Activated CD4-positive, alpha-beta T cell treated with anti-CD3 and anti-CD28 coated beads, Interleukin-2, amount 50 U/mL, for 4 hours (primary cell): ENCODE measurements around the gene RARRES2.
"Not testable (repeated sequence)": the region's sequence is repeated elsewhere in the genome, so short reads cannot be mapped to it uniquely, and the experiment has no call there.

ENCODE experiments used
- DNase-seq, 2 experiments: peaks; one replicate each; pipeline ENCODE4 v3.0.0-alpha.2; 2020

RARRES2 gene

GRCh38 chr7:150313870-150314269 lies 27.6 kb downstream of the RARRES2 start:
- no peak for DNase-seq

DNA sequence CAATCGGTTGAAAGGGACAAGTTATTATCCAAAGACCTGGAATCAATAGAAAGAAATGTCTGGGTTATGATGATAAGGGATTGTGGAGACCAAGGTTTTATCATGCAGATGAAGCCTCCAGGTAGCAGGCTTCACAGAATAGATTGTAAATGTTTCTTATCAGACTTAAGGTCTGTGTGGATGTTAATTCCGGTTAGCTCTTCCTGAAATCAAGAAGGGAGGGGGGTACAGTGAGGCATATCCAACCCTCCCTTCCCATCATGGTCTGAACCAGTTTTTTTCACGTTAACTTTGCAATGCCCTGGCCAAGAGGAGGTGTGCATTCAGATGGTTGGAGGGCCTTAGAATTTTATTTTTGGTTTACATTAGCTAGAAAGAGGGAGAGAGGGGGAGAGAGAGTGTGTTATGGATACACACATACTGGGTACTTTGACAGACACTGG lies 28.0 kb downstream of the RARRES2 start:
- DNase-seq: no peak

- not testable (repeated sequence) for DNase-seq
Observed at GRCh38 chr7:150312649-150313366, 28.6 kb downstream of the RARRES2 start.

GRCh38 chr7:150311711-150312110 lies 29.7 kb downstream of the RARRES2 start:
- DNase-seq: no peak

- DNase-seq: no peak
Observed at GRCh38 chr7:150311146-150311545, 30.3 kb downstream of the RARRES2 start.

DNA sequence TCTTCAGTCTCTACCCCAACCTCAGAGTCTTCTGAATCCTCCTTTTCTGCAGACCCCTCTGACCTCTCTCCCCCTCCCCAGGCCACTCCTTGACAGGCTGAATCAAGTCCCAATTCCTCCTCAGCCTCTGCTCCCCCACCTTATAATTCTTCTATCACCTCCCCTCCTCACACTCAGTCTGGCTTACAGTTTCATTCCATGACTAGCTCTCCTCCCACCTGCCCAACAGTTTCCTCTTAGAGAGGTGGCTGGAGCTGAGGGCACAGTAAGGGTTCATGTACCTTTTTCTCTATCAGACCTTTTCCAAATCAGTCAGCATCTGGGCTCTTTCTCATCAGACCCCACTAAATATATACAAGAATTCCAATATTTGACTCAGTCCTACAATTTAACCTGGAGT lies 32.9 kb downstream of the RARRES2 start:
- DNase-seq: no peak

DNA sequence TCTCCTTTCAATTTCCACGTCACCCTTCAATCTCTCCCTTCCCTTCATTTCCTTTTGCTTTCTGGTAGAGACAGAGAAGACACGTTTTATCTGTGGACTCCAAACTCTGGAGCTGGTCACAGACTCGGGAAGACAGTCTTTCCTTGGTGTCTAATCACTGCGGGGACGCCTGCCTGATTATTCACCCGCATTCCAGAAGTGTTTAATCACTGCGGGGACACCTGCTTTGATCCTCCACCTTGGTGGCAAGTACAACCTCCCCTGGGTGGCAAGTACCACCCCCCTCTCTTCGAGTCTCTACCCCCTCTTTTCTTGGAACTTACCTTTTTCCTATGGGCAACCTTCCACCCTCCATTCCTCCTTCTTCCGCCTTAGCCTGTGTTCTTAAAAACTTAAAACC lies 33.5 kb downstream of the RARRES2 start:
- DNase-seq: no peak

GRCh38 chr7:150307129-150307528 lies 34.3 kb downstream of the RARRES2 start:
- DNase-seq: no peak

DNA sequence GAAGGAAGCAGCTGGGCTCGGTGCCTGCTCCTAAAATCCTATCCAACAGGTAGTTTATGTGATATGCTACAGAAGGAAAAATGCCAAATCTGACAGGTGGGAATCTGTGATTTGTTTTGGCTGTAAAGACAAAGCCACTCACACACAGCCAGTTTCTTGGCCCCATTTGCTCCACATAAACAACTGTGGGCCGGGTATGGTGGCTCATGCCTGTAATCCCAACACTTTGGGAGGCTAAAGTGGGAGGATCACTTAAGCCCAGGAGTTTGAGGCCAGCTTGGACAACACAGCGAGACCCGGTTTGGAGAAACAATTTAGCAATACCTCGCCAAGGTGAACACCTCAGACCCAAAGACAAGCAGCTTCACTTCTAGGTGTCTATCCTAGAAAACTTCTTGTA lies 35.1 kb downstream of the RARRES2 start:
- not testable (repeated sequence) for DNase-seq

GRCh38 chr7:150305903-150306284 lies 35.5 kb downstream of the RARRES2 start:
- not testable (repeated sequence) for DNase-seq

- not testable (repeated sequence) for DNase-seq
Observed at GRCh38 chr7:150305259-150305902, 36.0 kb downstream of the RARRES2 start.

GRCh38 chr7:150304499-150305258 lies 36.8 kb downstream of the RARRES2 start:
- not testable (repeated sequence) for DNase-seq

DNA sequence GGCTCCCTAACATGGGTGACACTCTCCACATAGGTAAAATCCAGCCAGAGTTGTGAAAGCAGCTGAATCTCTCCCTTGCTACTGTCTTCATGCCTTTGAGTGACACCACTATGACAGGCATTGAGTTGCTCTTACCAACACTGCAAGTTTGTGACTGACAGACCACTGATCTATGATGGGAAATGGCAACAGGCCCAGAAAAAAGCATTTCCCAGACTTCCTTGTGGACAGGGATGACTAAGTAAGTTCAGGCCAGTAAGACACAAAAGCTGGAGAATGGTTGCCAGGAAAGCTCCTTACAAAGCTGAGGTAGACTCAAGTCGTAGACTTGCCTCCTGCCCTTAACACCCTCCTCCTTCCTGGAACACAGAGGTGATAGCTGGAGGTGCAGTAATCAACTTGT lies 38.5 kb downstream of the RARRES2 start:
- DNase-seq: not testable (repeated sequence)

GRCh38 chr7:150297978-150298377 lies 43.5 kb downstream of the RARRES2 start:
- DNase-seq: not testable (repeated sequence)

GRCh38 chr7:150296802-150297201 lies 44.6 kb downstream of the RARRES2 start:
- DNase-seq: not testable (repeated sequence)

- DNase-seq: not testable (repeated sequence)
Observed at GRCh38 chr7:150295614-150296013, 45.8 kb downstream of the RARRES2 start.

DNA sequence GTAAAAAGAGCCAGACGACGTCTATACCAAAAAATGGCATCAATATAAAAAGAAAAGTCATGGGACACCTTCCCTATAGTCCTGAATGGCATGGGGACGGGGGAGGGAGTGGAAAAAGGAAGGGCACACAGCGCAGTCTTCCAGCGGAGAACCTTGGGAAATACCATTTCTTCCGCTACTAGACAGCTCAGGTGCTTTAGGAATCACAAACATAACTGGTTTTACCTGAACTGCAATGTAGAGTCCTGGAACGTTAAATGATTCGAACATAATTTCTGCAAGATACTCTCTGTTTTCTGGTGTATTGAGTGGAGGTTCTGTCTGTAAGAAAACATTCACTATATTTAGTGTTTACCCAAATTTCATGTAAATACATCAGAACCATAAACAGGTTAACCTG lies 46.4 kb downstream of the RARRES2 start:
- not testable (repeated sequence) for DNase-seq

- not testable (repeated sequence) for DNase-seq
Observed at GRCh38 chr7:150290317-150290716, 51.1 kb downstream of the RARRES2 start.

DNA sequence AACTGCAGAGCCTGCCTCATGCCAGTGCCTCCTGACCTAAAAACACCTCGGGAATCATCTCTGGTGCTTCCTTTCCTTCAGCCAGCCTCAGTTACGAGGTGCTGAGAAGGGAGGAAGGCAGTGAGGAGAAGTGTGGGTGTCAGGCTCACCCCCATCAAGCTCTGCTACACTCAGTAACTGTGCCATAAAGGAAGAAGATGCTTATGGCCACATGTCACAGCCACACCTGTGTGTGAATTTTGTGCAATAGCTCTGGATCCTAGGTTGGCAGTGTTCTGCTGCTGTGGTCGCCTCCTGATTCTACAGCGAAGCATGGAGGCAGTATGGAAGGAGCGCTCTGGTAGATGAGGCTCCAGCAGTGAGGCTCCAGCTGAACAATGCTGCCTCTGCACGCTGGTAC lies 52.6 kb downstream of the RARRES2 start:
- DNase-seq: not testable (repeated sequence)
